Heart left ventricle (tissue), 13 donors: Measurements from ENCODE around the gene MPV17.

Experiments used
- CTCF ChIP-seq, 12 donors: fragments of 200-600 bp; sonication (generic) in 4 of 12; IDR thresholded peaks; one replicate each; pipeline versions ENCODE4 v1.5.0 to v1.8.0; 2018 to 2022; ENCODE audit warnings: antibody characterized with exemption in 12 of 12, mild to moderate bottlenecking in 5 of 12
- POLR2A ChIP-seq, 2 donors: fragments of 450-650 bp; IDR thresholded peaks; one replicate each; pipeline ENCODE4 v1.6.1; 2017; ENCODE audit warnings: antibody characterized with exemption in 2 of 2, mild to moderate bottlenecking in 2 of 2, moderate library complexity in 2 of 2
- donor health status: ischemic (EF 13 %, LVEDD 7.1; RV severe dilation, severe dysfunction).
- donor health status: DM: no; HTN: yes; CAD: no.
- donor health status: DM: no; HTN: no; CAD: no.
- donor health status: ischemic (EF 25% LVEDD 6.9; RV normal size, moderate dysfunction).
- donor health status: ischemic (EF 25% LVEDD 5.7; RV mildly dilated, moderate dysfunction).
- donor health status: ischemic (EF 35%, LVEDD 5.7; RV mildly dilated, moderate dysfunction).
- donor health status: nonischemic (EF 11% LVEDD 7.7; RV severe dilation, severe dysfunction).
- donor health status: DM: yes; HTN: yes; CAD: no.
- donor health status: PGD.
- donor health status: ischemic (EF 29% LVEDD 5.4; RV normal size, mild dysfunction).
- donor health status: nonischemic (EF 23%, LVEDD 6.1; RV moderate dilation, normal function).

GRCh38 chr2:27265536-27265870, 57.4 kb downstream of the MPV17 start:
- TF ChIP-seq POLR2A (IDR thresholded peaks at IDR 0.05) (no peak), CTCF (IDR thresholded peaks at IDR 0.05) (no peak)
